ENCODE measurements around the gene MEIOC. TPM values are rescaled to one million over a fixed set of nuclear protein-coding genes. Genes with fewer than 3 reads are reported as not detected.

Gene MEIOC
- total and polyA plus RNA-seq, 2 of the 8 experiments (the other 6 are each of a cell fraction or from before 2014, with no cell fraction given): 4.2 to 4.8 TPM

GRCh38 chr17:44719444-44719843 is 63.2 kb downstream of the MEIOC start (continued):
- TF ChIP-seq CTCF (IDR thresholded peaks at IDR 0.05; ENCODE audit: control extremely low read depth in 1 of 3, insufficient read depth in 1 of 3, low read depth in 1 of 3, low read length in 3 of 3) (no peak), POLR2A (IDR thresholded peaks at IDR 0.05; ENCODE audit: control extremely low read depth in 1 of 2, low read depth in 2 of 2, low read length in 2 of 2) (no peak)

All from H1 (cell line).